ENCODE results near the gene MAGI2. TPM values are rescaled to one million over a fixed set of nuclear protein-coding genes. Genes with fewer than 3 reads are reported as not detected.

The MAGI2 gene
- total and polyA plus RNA-seq, 2 experiments from 2014 or later: 10.4 to 26.4 TPM

DNA sequence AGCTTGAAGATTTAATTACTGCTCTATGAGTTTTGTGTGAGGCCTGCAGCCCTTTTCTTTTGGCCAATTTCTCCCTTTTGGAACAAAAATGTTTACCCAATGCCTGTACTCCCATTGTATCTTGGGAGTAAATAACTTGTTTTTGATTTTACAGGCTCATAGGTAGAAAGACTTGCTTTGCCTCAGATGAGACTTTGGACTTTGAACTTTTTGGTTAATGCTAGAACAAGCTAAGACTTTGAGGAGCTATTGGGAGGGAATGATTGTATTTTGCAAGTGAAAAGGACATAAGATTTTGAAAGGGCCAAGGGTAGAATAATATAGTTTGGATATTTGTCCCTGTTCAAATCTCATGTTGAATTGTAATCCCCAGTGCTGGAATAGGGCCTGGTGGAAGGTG, 152.0 kb downstream of the MAGI2 start (continued):
- TF ChIP-seq, protein P1, sequence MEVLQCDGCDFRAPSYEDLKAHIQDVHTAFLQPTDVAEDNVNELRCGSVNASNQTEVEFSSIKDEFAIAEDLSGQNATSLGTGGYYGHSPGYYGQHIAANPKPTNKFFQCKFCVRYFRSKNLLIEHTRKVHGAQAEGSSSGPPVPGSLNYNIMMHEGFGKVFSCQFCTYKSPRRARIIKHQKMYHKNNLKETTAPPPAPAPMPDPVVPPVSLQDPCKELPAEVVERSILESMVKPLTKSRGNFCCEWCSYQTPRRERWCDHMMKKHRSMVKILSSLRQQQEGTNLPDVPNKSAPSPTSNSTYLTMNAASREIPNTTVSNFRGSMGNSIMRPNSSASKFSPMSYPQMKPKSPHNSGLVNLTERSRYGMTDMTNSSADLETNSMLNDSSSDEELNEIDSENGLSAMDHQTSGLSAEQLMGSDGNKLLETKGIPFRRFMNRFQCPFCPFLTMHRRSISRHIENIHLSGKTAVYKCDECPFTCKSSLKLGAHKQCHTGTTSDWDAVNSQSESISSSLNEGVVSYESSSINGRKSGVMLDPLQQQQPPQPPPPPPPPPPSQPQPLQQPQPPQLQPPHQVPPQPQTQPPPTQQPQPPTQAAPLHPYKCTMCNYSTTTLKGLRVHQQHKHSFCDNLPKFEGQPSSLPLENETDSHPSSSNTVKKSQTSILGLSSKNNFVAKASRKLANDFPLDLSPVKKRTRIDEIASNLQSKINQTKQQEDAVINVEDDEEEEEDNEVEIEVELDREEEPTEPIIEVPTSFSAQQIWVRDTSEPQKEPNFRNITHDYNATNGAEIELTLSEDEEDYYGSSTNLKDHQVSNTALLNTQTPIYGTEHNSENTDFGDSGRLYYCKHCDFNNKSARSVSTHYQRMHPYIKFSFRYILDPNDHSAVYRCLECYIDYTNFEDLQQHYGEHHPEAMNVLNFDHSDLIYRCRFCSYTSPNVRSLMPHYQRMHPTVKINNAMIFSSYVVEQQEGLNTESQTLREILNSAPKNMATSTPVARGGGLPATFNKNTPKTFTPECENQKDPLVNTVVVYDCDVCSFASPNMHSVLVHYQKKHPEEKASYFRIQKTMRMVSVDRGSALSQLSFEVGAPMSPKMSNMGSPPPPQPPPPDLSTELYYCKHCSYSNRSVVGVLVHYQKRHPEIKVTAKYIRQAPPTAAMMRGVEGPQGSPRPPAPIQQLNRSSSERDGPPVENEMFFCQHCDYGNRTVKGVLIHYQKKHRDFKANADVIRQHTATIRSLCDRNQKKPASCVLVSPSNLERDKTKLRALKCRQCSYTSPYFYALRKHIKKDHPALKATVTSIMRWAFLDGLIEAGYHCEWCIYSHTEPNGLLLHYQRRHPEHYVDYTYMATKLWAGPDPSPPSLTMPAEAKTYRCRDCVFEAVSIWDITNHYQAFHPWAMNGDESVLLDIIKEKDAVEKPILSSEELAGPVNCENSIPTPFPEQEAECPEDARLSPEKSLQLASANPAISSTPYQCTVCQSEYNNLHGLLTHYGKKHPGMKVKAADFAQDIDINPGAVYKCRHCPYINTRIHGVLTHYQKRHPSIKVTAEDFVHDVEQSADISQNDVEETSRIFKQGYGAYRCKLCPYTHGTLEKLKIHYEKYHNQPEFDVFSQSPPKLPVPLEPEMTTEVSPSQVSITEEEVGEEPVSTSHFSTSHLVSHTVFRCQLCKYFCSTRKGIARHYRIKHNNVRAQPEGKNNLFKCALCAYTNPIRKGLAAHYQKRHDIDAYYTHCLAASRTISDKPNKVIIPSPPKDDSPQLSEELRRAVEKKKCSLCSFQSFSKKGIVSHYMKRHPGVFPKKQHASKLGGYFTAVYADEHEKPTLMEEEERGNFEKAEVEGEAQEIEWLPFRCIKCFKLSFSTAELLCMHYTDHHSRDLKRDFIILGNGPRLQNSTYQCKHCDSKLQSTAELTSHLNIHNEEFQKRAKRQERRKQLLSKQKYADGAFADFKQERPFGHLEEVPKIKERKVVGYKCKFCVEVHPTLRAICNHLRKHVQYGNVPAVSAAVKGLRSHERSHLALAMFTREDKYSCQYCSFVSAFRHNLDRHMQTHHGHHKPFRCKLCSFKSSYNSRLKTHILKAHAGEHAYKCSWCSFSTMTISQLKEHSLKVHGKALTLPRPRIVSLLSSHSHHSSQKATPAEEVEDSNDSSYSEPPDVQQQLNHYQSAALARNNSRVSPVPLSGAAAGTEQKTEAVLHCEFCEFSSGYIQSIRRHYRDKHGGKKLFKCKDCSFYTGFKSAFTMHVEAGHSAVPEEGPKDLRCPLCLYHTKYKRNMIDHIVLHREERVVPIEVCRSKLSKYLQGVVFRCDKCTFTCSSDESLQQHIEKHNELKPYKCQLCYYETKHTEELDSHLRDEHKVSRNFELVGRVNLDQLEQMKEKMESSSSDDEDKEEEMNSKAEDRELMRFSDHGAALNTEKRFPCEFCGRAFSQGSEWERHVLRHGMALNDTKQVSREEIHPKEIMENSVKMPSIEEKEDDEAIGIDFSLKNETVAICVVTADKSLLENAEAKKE (CRISPR knock-in tag; IDR thresholded peaks at IDR 0.05): no peak
- TF ChIP-seq ZNF114 (CRISPR knock-in tag; IDR thresholded peaks at IDR 0.05): no peak

DNA sequence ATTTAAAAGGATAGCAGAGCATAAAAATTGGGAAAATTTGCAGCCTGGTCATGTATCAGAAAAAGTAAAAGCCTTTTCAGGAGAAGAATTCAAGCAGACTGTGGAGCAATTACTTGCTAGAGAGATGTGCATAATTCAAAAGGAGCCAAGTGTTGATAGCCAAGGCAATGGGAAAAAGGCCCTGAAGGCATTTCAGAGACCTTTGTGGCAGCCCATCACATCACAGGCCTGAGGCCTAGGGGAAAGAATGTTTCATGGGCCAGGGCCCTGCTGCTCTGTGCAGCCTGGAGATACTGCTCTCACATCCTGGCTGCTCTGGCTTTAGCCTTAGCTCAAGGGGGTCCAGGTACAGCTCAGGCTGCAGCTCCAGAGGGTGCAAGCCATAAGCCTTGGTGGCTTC, 152.9 kb downstream of the MAGI2 start:
- no peak for ATAC-seq
- H3K36me3 Mint-ChIP-seq (ENCODE audit: low read depth): no peaks in the 10 kb centered on the region
- TF ChIP-seq, protein P1 (CRISPR knock-in tag; IDR thresholded peaks at IDR 0.05): no peak
- TF ChIP-seq, protein P2, sequence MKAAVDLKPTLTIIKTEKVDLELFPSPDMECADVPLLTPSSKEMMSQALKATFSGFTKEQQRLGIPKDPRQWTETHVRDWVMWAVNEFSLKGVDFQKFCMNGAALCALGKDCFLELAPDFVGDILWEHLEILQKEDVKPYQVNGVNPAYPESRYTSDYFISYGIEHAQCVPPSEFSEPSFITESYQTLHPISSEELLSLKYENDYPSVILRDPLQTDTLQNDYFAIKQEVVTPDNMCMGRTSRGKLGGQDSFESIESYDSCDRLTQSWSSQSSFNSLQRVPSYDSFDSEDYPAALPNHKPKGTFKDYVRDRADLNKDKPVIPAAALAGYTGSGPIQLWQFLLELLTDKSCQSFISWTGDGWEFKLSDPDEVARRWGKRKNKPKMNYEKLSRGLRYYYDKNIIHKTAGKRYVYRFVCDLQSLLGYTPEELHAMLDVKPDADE (IDR thresholded peaks at IDR 0.05): no peak
- TF ChIP-seq CREB1 (CRISPR knock-in tag; IDR thresholded peaks at IDR 0.05; ENCODE audit: low read depth) (no peak), POLR2AphosphoS5 (IDR thresholded peaks at IDR 0.05; ENCODE audit: low read depth) (no peak), JUNB (IDR thresholded peaks at IDR 0.05; ENCODE audit: unreplicated experiment) (no peak)

More for the DNA sequence above, 152.9 kb downstream of the MAGI2 start:
- no peak overlapping the region for H3K27ac Mint-ChIP-seq
- H3K9me2 ChIP-seq (ENCODE audit: insufficient read depth): no peaks in the 10 kb centered on the region
- H3K4me1 Mint-ChIP-seq: no peaks in the 10 kb centered on the region
- H2AFZ ChIP-seq: no peak overlapping the region
- no peaks in the 10 kb centered on the region for H3F3A ChIP-seq (replicated peaks; ENCODE audit: low read depth)
- H3K4me3 ChIP-seq: no peak overlapping the region
- no peaks in the 10 kb centered on the region for H3K36me3 ChIP-seq (ENCODE audit: insufficient read depth)
- H3K27me3 Mint-ChIP-seq (ENCODE audit: insufficient read depth, low read depth, poor library complexity): peaks cover 2% of the 10 kb centered on the region
- H3K27me3 ChIP-seq (ENCODE audit: insufficient read depth): no peaks in the 10 kb centered on the region
- no peaks in the 10 kb centered on the region for H3K4me1 ChIP-seq (ENCODE audit: insufficient read depth)
- no peaks in the 10 kb centered on the region for H3K79me2 ChIP-seq (replicated peaks; ENCODE audit: insufficient read depth)
- no peak overlapping the region for H3K27ac ChIP-seq (ENCODE audit: low read depth)
- no peak overlapping the region for H3K4me3 Mint-ChIP-seq
- no peaks in the 10 kb centered on the region for H3K9me3 Mint-ChIP-seq
- no peak overlapping the region for H3K4me2 ChIP-seq
- no peak for DNase-seq (ENCODE audit: low spot score)
- no peaks in the 10 kb centered on the region for H4K20me1 ChIP-seq (replicated peaks; ENCODE audit: insufficient read depth)
